H1 (cell line): ENCODE results near the gene WDFY4. TPM values are rescaled to one million over a fixed set of nuclear protein-coding genes. Genes with fewer than 3 reads are reported as not detected.

ENCODE experiments used
- CTCF ChIA-PET: fragments of 300-600 bp; sonication (Branson Sonifier 250); formaldehyde crosslinking; loops from one replicate; lab custom pipeline; 2021; ENCODE audit not compliant: partially characterized antibody; lab: Charles Lee
- POLR2A ChIA-PET: fragments of 300-600 bp; sonication (Branson Sonifier 250); formaldehyde crosslinking; loops from one replicate; lab custom pipeline; 2021; ENCODE audit warnings: inconsistent platforms; ENCODE audit not compliant: partially characterized antibody; lab: Charles Lee
- DNase-seq, 2 experiments: peaks; one replicate each; pipeline versions ENCODE4 v3.0.0 to v3.0.0-alpha.2; 2010 to 2022; ENCODE audit warnings: low spot score in 2 of 2, low read depth in 1 of 2, mixed read lengths in 1 of 2
- FAIRE-seq: peaks from 2 replicates; lab custom pipeline; 2011; peaks lifted over from hg19 to GRCh38; lab: Jason Lieb, UNC
- H2AFZ ChIP-seq: 2 replicates; pipeline ENCODE4 v1.8.1; 2012; ENCODE audit warnings: low read length, inconsistent platforms
- H2AK5ac ChIP-seq: 2 replicates; pipeline ENCODE4 v1.6.1; 2013; ENCODE audit warnings: low read depth, low read length
- H2BK120ac ChIP-seq: replicated peaks from 2 replicates; pipeline ENCODE3; 2013; ENCODE audit warnings: low read depth, low read length, inconsistent platforms
- H2BK12ac ChIP-seq: 2 replicates; pipeline ENCODE4 v1.6.1; 2013; ENCODE audit warnings: low read depth, low read length
- H2BK15ac ChIP-seq: 2 replicates; pipeline ENCODE4 v1.6.1; 2013; ENCODE audit warnings: low read length
- H2BK20ac ChIP-seq: 2 replicates; pipeline ENCODE4 v1.6.1; 2013; ENCODE audit warnings: low read length
- H2BK5ac ChIP-seq: 2 replicates; pipeline ENCODE4 v1.6.1; 2013; ENCODE audit warnings: low read depth, low read length
- H3K14ac ChIP-seq: 2 replicates; pipeline ENCODE4 v1.6.1; 2013; ENCODE audit warnings: inconsistent platforms; ENCODE audit not compliant: insufficient read length
- H3K18ac ChIP-seq: 2 replicates; pipeline ENCODE4 v1.6.1; 2013; ENCODE audit warnings: low read length; ENCODE audit errors: extremely low read depth
- H3K23ac ChIP-seq: 2 replicates; pipeline ENCODE4 v1.6.1; 2013; ENCODE audit warnings: inconsistent platforms; ENCODE audit not compliant: insufficient read length
- H3K23me2 ChIP-seq: 2 replicates; pipeline ENCODE4 v1.6.1; 2013; ENCODE audit warnings: low read depth, low read length
- H3K27ac ChIP-seq: 2 replicates; pipeline ENCODE4 v1.6.1; 2011; ENCODE audit warnings: low read depth, low read length, inconsistent platforms
- H3K27me3 ChIP-seq, 4 experiments: replicated peaks in 1 of 4; 1 replicate in 1 of 4; 2 replicates in 3 of 4; pipeline versions ENCODE4 v1.6.1 to v1.8.1; 2011 to 2013; ENCODE audit warnings: low read length in 3 of 4, mild to moderate bottlenecking in 3 of 4, inconsistent platforms in 2 of 4, mixed read lengths in 2 of 4, moderate library complexity in 1 of 4; ENCODE audit not compliant: control insufficient read depth in 3 of 4, insufficient read depth in 3 of 4; ENCODE audit errors: extremely low read depth in 1 of 4
- H3K36me3 ChIP-seq, 4 experiments: 2 replicates each; pipeline versions ENCODE4 v1.6.1 to v1.8.1; 2011 to 2013; ENCODE audit warnings: mild to moderate bottlenecking in 4 of 4, low read length in 3 of 4, moderate library complexity in 2 of 4, control low read depth in 1 of 4, inconsistent platforms in 1 of 4; ENCODE audit not compliant: insufficient read depth in 4 of 4, control insufficient read depth in 2 of 4
- H3K4ac ChIP-seq: replicated peaks from 2 replicates; pipeline ENCODE3; 2013; ENCODE audit warnings: low read length, low read depth, mixed read lengths, inconsistent platforms; ENCODE audit not compliant: insufficient read length
- H3K4me1 ChIP-seq, 4 experiments: replicated peaks in 1 of 4; 1 replicate in 1 of 4; 2 replicates in 3 of 4; pipeline versions ENCODE4 v1.6.1 to v1.8.1; 2011 to 2013; ENCODE audit warnings: low read length in 3 of 4, inconsistent platforms in 2 of 4, mixed read lengths in 1 of 4; ENCODE audit not compliant: insufficient read depth in 4 of 4, control insufficient read depth in 3 of 4
- H3K4me2 ChIP-seq, 2 experiments: 2 replicates each; pipeline versions ENCODE4 v1.6.1 to v1.8.1; 2011 to 2013; ENCODE audit warnings: low read depth in 2 of 2, low read length in 2 of 2, control low read depth in 1 of 2, inconsistent platforms in 1 of 2, mild to moderate bottlenecking in 1 of 2; ENCODE audit not compliant: insufficient read depth in 1 of 2
- H3K4me3 ChIP-seq, 4 experiments: fragments of 200-600, 300-600 bp in 1 of 4; sonication (generic), shearing (Covaris generic), sonication (Bioruptor Twin) in 1 of 4; 2 replicates each; pipeline versions ENCODE4 v1.5.1 to v1.8.1; 2011 to 2016; ENCODE audit warnings: low read length in 4 of 4, low read depth in 3 of 4, control low read depth in 2 of 4, inconsistent platforms in 2 of 4, mild to moderate bottlenecking in 2 of 4, mixed read lengths in 1 of 4, moderate library complexity in 1 of 4; ENCODE audit not compliant: insufficient read depth in 2 of 4; ENCODE audit errors: extremely low read depth in 1 of 4
- H3K56ac ChIP-seq: replicated peaks from 2 replicates; pipeline ENCODE3; 2013; ENCODE audit warnings: low read depth, mild to moderate bottlenecking, mixed read lengths, low read length, inconsistent platforms; ENCODE audit not compliant: insufficient read length
- H3K79me1 ChIP-seq: 2 replicates; pipeline ENCODE4 v1.6.1; 2013; ENCODE audit warnings: low read depth, low read length, control low read depth
- H3K79me2 ChIP-seq, 2 experiments: 2 replicates each; pipeline versions ENCODE4 v1.6.1 to v1.8.1; 2012 to 2013; ENCODE audit warnings: low read length in 2 of 2, mild to moderate bottlenecking in 2 of 2, inconsistent platforms in 1 of 2; ENCODE audit not compliant: insufficient read depth in 2 of 2, control insufficient read depth in 1 of 2
- H3K9ac ChIP-seq, 4 experiments: replicated peaks in 1 of 4; 1 replicate in 1 of 4; 2 replicates in 3 of 4; pipeline versions ENCODE4 v1.6.1 to v1.8.1; 2011 to 2013; ENCODE audit warnings: low read depth in 3 of 4, low read length in 3 of 4, control low read depth in 2 of 4, mild to moderate bottlenecking in 2 of 4, moderate library complexity in 2 of 4, inconsistent platforms in 1 of 4; ENCODE audit errors: extremely low read depth in 1 of 4
- H3K9me3 ChIP-seq, 2 experiments: 2 replicates each; pipeline versions ENCODE4 v1.6.1 to v1.8.1; 2012 to 2013; ENCODE audit warnings: mild to moderate bottlenecking in 2 of 2, moderate library complexity in 2 of 2, control low read depth in 1 of 2, inconsistent platforms in 1 of 2, low read depth in 1 of 2, low read length in 1 of 2, mixed read lengths in 1 of 2; ENCODE audit not compliant: insufficient read depth in 2 of 2
- H4K20me1 ChIP-seq, 2 experiments: replicated peaks in 1 of 2; 2 replicates each; pipeline versions ENCODE3 to v1.8.1; 2011 to 2013; ENCODE audit warnings: inconsistent platforms in 2 of 2, low read length in 2 of 2, mild to moderate bottlenecking in 1 of 2; ENCODE audit not compliant: insufficient read depth in 2 of 2, control insufficient read depth in 1 of 2
- H4K5ac ChIP-seq: 2 replicates; pipeline ENCODE4 v1.6.1; 2013; ENCODE audit warnings: low read length, low read depth, mixed read lengths, inconsistent platforms; ENCODE audit not compliant: insufficient read length
- H4K8ac ChIP-seq: 2 replicates; pipeline ENCODE4 v1.8.0; 2013; ENCODE audit warnings: mild to moderate bottlenecking, moderate library complexity, low read length, inconsistent platforms; ENCODE audit not compliant: insufficient read depth; ENCODE audit errors: extremely low read depth
- H4K91ac ChIP-seq: replicated peaks from 2 replicates; pipeline ENCODE3; 2013; ENCODE audit warnings: low read length, mixed read lengths, inconsistent platforms; ENCODE audit not compliant: insufficient read length
- KDM4A ChIP-seq: IDR thresholded peaks from one replicate; pipeline ENCODE4 v1.7.1; 2012; ENCODE audit warnings: low read depth, mild to moderate bottlenecking, moderate library complexity, low read length, inconsistent platforms; ENCODE audit not compliant: severe bottlenecking
- MAFK ChIP-seq: IDR thresholded peaks from 2 replicates; pipeline ENCODE4 v1.6.1; 2012; ENCODE audit warnings: low read depth, mild to moderate bottlenecking, improper control_type of control experiment, low read length
- TAF1 ChIP-seq: IDR thresholded peaks from 2 replicates; pipeline ENCODE4 v1.6.1; 2011; ENCODE audit warnings: mild to moderate bottlenecking, low read depth, low read length
- WGBS, 2 experiments: shearing (Covaris generic) in 1 of 2; methylation state at CpG; one replicate each; pipeline versions ENCODE4 v1.1.6 to v1.1.7; 2013 to 2015; ENCODE audit warnings: low lambda C conversion rate in 2 of 2, mixed read lengths in 2 of 2, inconsistent platforms in 1 of 2, low coverage in 1 of 2, missing lambda C conversion rate in 1 of 2; ENCODE audit not compliant: insufficient replicate concordance in 2 of 2, insufficient coverage in 1 of 2, insufficient read length in 1 of 2; ENCODE audit errors: extremely low coverage in 1 of 2, missing lambda C conversion rate in 1 of 2; 5-methylcytosine and 5-hydroxymethylcytosine counted together
- polyA plus RNA-seq, 7 experiments: library from polyadenylated mRNA; depleted of rRNA in 3 of 7; stranded (reverse) in 5 of 7; unstranded in 2 of 7; fragments of >200 nt in 5 of 7; fragments of 200-250 nt in 2 of 7; gene quantifications; 1 replicate in 5 of 7; 2 replicates in 1 of 7; 4 replicates in 1 of 7; pipeline versions ENCODE4 v1.2.1 to v1.2.3, GENCODE V29; 2011 to 2013; ENCODE audit warnings: missing spikeins in 2 of 7, mixed read lengths in 2 of 7
- total RNA-seq: library from RNA; stranded (reverse); fragmentation: NEBNext Ultra II Directional; extraction: Animal tissue kit (Norgen Biotek cat#: 25700); gene quantifications from 2 replicates; pipeline ENCODE4 v1.2.1, GENCODE V29; 2021
- TF ChIP-seq, protein P1 (sequence below): IDR thresholded peaks from 2 replicates; pipeline ENCODE4 v1.6.1; 2011; ENCODE audit warnings: low read length, improper control_type of control experiment
- TF ChIP-seq, protein P2 (sequence below): IDR thresholded peaks from 2 replicates; pipeline ENCODE4 v1.6.1; 2012; ENCODE audit warnings: inconsistent platforms
- TF ChIP-seq, protein P3 (sequence below): IDR thresholded peaks from 2 replicates; pipeline ENCODE4 v1.6.1; 2012; ENCODE audit warnings: low read length, inconsistent platforms

Gene WDFY4
- total and polyA plus RNA-seq, 2 of the 8 experiments (the other 6 are each of a cell fraction or from before 2014, with no cell fraction given): not detected

DNA sequence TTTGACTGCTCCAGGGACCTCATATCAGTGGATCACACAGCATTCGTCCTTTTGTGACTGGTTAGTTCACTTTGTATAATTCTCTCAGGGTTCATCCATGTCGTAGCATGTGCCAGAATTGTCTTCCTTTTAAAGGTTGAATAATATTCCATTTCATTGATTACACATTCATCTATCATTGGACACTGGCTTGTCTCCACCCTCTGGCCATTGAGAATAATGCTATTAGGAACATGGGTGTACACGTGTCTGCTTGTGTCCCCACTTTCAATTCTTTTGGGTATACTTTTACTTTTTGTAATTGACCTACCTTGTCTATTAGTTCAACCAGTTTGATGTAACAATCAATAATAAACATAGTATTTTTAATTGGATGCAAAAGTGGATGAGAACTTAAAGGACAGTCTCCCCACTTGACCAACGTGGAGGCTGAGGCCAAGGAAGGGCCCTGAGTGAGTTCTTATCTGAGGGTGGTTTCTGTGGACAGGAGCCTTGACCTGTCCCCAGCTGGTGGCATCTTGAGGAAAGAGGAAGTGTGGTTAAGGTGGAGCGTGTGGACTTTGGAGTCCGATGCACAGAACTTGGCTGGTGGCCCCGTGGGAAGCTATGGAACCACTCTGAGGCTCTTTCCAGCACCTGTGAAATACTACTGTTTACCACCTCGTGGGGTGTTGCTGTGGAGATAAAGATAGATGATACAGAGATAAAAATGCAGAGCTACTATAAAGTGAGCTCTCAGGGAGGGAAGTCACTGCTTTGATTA lies 16.6 kb downstream of the WDFY4 start:
- Histone ChIP-seq H2BK12ac (no peak overlapping the region), H3K4ac (no peak overlapping the region), H3K56ac (no peak overlapping the region), H3K9me3 (no peaks in the 10 kb centered on the region), H3K14ac (no peak overlapping the region), H3K18ac (no peak overlapping the region), H3K4me3 (no peak overlapping the region), H3K27ac (no peak overlapping the region), H2BK5ac (no peak overlapping the region), H4K20me1 (no peaks in the 10 kb centered on the region), H3K23ac (no peak overlapping the region), H3K4me2 (no peak overlapping the region), H3K27me3 (no peaks in the 10 kb centered on the region; a peak in 1 of 7 replicates), H3K79me2 (no peaks in the 10 kb centered on the region), H3K79me1 (no peaks in the 10 kb centered on the region), H3K9ac (no peak overlapping the region), H4K91ac (no peak overlapping the region), H3K36me3 (no peaks in the 10 kb centered on the region), H4K8ac (peak overlapping the region; percentile 16; the same call in 1 of the 2 replicates), H2AK5ac (no peak overlapping the region), H3K23me2 (no peaks in the 10 kb centered on the region), H2BK20ac (no peak overlapping the region), H4K5ac (no peak overlapping the region), H2BK15ac (no peak overlapping the region), H3K4me1 (no peaks in the 10 kb centered on the region), H2AFZ (no peak overlapping the region), H2BK120ac (no peak overlapping the region)
- WGBS, 2 experiments: 80% methylated on average over 8 of the region's 8 CpGs; no CpG with 5 or more reads in 1 of the 2 experiments
- FAIRE-seq: no peak
- DNase-seq: no peak
- ChIA-PET POLR2A (no interaction called here), CTCF (interaction anchor here (0.7 to 1.8 kb wide), 4 partner anchors 15 to 462 kb away, joined by 3 to 11 read pairs (median 3); no protein-coding TSS in a partner anchor)
- TF ChIP-seq, protein P1, sequence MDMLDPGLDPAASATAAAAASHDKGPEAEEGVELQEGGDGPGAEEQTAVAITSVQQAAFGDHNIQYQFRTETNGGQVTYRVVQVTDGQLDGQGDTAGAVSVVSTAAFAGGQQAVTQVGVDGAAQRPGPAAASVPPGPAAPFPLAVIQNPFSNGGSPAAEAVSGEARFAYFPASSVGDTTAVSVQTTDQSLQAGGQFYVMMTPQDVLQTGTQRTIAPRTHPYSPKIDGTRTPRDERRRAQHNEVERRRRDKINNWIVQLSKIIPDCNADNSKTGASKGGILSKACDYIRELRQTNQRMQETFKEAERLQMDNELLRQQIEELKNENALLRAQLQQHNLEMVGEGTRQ: no peak
- TF ChIP-seq, protein P2, sequence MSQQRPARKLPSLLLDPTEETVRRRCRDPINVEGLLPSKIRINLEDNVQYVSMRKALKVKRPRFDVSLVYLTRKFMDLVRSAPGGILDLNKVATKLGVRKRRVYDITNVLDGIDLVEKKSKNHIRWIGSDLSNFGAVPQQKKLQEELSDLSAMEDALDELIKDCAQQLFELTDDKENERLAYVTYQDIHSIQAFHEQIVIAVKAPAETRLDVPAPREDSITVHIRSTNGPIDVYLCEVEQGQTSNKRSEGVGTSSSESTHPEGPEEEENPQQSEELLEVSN: no peak
- no peak for TF ChIP-seq TAF1
- TF ChIP-seq MAFK: no peak
- TF ChIP-seq KDM4A: no peak
- TF ChIP-seq, protein P3, sequence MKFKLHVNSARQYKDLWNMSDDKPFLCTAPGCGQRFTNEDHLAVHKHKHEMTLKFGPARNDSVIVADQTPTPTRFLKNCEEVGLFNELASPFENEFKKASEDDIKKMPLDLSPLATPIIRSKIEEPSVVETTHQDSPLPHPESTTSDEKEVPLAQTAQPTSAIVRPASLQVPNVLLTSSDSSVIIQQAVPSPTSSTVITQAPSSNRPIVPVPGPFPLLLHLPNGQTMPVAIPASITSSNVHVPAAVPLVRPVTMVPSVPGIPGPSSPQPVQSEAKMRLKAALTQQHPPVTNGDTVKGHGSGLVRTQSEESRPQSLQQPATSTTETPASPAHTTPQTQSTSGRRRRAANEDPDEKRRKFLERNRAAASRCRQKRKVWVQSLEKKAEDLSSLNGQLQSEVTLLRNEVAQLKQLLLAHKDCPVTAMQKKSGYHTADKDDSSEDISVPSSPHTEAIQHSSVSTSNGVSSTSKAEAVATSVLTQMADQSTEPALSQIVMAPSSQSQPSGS: no peak
